H9 (cell line): ENCODE results near the gene NEURL3. TPM values are rescaled to one million over a fixed set of nuclear protein-coding genes. Genes with fewer than 3 reads are reported as not detected.
"Not testable (repeated sequence)": the region's sequence is repeated elsewhere in the genome, so short reads cannot be mapped to it uniquely, and the experiment has no call there.

ENCODE experiments used
- DNase-seq: peaks from one replicate; pipeline ENCODE4 v3.0.0-alpha.2; 2017
- H2AFZ ChIP-seq: one replicate; pipeline ENCODE4 v1.6.1; 2013; ENCODE audit warnings: mild to moderate bottlenecking, low read length, control low read depth, moderate library complexity
- H2AK5ac ChIP-seq: 2 replicates; pipeline ENCODE4 v1.6.1; 2013; ENCODE audit warnings: low read length, control low read depth, mixed read lengths; ENCODE audit not compliant: insufficient read length
- H2BK120ac ChIP-seq: one replicate; pipeline ENCODE4 v1.6.1; 2013; ENCODE audit warnings: low read depth, mild to moderate bottlenecking, low read length, control low read depth, inconsistent platforms; ENCODE audit not compliant: poor library complexity, severe bottlenecking
- H2BK12ac ChIP-seq: 2 replicates; pipeline ENCODE4 v1.6.1; 2013; ENCODE audit warnings: low read length, control low read depth, mixed read lengths, low read depth; ENCODE audit not compliant: insufficient read length
- H2BK15ac ChIP-seq: 2 replicates; pipeline ENCODE4 v1.6.1; 2013; ENCODE audit warnings: low read depth, low read length, control low read depth
- H2BK20ac ChIP-seq: one replicate; pipeline ENCODE4 v1.6.1; 2013; ENCODE audit warnings: low read depth, mild to moderate bottlenecking, low read length, control low read depth, inconsistent platforms; ENCODE audit not compliant: poor library complexity, severe bottlenecking
- H2BK5ac ChIP-seq: 2 replicates; pipeline ENCODE4 v1.6.1; 2013; ENCODE audit warnings: low read length, control low read depth, mixed read lengths; ENCODE audit not compliant: insufficient read length
- H3K14ac ChIP-seq: 2 replicates; pipeline ENCODE4 v1.6.1; 2013; ENCODE audit warnings: low read length, control low read depth; ENCODE audit not compliant: insufficient read depth
- H3K18ac ChIP-seq: 2 replicates; pipeline ENCODE4 v1.6.1; 2013; ENCODE audit warnings: low read depth, mild to moderate bottlenecking, mixed read lengths, low read length, control low read depth; ENCODE audit not compliant: insufficient read length
- H3K23ac ChIP-seq: 2 replicates; pipeline ENCODE4 v1.6.1; 2013; ENCODE audit warnings: low read length, control low read depth, mixed read lengths, low read depth; ENCODE audit not compliant: insufficient read length
- H3K23me2 ChIP-seq: 2 replicates; pipeline ENCODE4 v1.6.1; 2013; ENCODE audit warnings: low read depth, mild to moderate bottlenecking, mixed read lengths, low read length, control low read depth; ENCODE audit not compliant: insufficient read length, poor library complexity, severe bottlenecking
- H3K27ac ChIP-seq: 2 replicates; pipeline ENCODE4 v1.5.1; 2013; ENCODE audit warnings: low read length, control low read depth, mixed read lengths, low read depth; ENCODE audit not compliant: insufficient read length
- H3K27me3 ChIP-seq: 2 replicates; pipeline ENCODE4 v1.6.1; 2013; ENCODE audit warnings: low read length, control low read depth, inconsistent platforms; ENCODE audit not compliant: insufficient read depth
- H3K4ac ChIP-seq: 2 replicates; pipeline ENCODE4 v1.6.1; 2013; ENCODE audit warnings: low read depth, mild to moderate bottlenecking, control low read depth, inconsistent platforms, low read length, moderate library complexity
- H3K4me1 ChIP-seq: 2 replicates; pipeline ENCODE4 v1.6.1; 2013; ENCODE audit warnings: low read length, control low read depth, inconsistent platforms; ENCODE audit not compliant: insufficient read depth
- H3K4me2 ChIP-seq: 2 replicates; pipeline ENCODE4 v1.6.1; 2013; ENCODE audit warnings: low read length, control low read depth, mixed read lengths; ENCODE audit not compliant: insufficient read length, insufficient read depth
- H3K56ac ChIP-seq: 2 replicates; pipeline ENCODE4 v1.6.1; 2013; ENCODE audit warnings: low read depth, mild to moderate bottlenecking, mixed read lengths, low read length, control low read depth; ENCODE audit not compliant: insufficient read length
- H3K79me1 ChIP-seq: 2 replicates; pipeline ENCODE4 v1.6.1; 2013; ENCODE audit warnings: low read depth, mild to moderate bottlenecking, moderate library complexity, low read length, control low read depth, inconsistent platforms; ENCODE audit not compliant: insufficient read depth, poor library complexity, severe bottlenecking
- H3K79me2 ChIP-seq: 2 replicates; pipeline ENCODE4 v1.6.1; 2013; ENCODE audit warnings: low read length, control low read depth, inconsistent platforms; ENCODE audit not compliant: insufficient read depth
- H3K9ac ChIP-seq: 2 replicates; pipeline ENCODE4 v1.6.1; 2013; ENCODE audit warnings: low read length, control low read depth, mixed read lengths; ENCODE audit not compliant: insufficient read length; ENCODE audit errors: extremely low read depth
- H3K9me3 ChIP-seq: one replicate; pipeline ENCODE4 v1.6.1; 2013; ENCODE audit warnings: low read depth, low read length, inconsistent platforms; ENCODE audit not compliant: control insufficient read depth
- H3T11ph ChIP-seq: one replicate; pipeline ENCODE4 v1.6.1; 2013; ENCODE audit warnings: mild to moderate bottlenecking, low read length, control low read depth, inconsistent platforms
- H4K20me1 ChIP-seq: one replicate; pipeline ENCODE4 v1.6.1; 2013; ENCODE audit not compliant: control insufficient read depth, insufficient read length, insufficient read depth
- H4K5ac ChIP-seq: 2 replicates; pipeline ENCODE4 v1.6.1; 2013; ENCODE audit warnings: low read depth, mild to moderate bottlenecking, mixed read lengths, low read length, control low read depth; ENCODE audit not compliant: insufficient read length
- H4K8ac ChIP-seq: replicated peaks from 2 replicates; pipeline ENCODE4 v1.6.1; 2013; ENCODE audit warnings: low read length, control low read depth, mixed read lengths, low read depth; ENCODE audit not compliant: insufficient read length
- H4K91ac ChIP-seq: 2 replicates; pipeline ENCODE4 v1.6.1; 2013; ENCODE audit warnings: low read depth, mild to moderate bottlenecking, moderate library complexity, mixed read lengths, low read length, control low read depth; ENCODE audit not compliant: insufficient read length
- H3K27ac Mint-ChIP-seq, 3 experiments: 2 replicates in 2 of 3; 3 replicates in 1 of 3; pipeline ENCODE4 v1.8.0; 2020 to 2021; ENCODE audit warnings: mixed read lengths in 3 of 3, mild to moderate bottlenecking in 1 of 3, moderate library complexity in 1 of 3
- H3K27me3 Mint-ChIP-seq: 2 replicates; pipeline ENCODE4 v1.8.0; 2021; ENCODE audit warnings: low read depth, mild to moderate bottlenecking, moderate library complexity, mixed read lengths
- H3K36me3 Mint-ChIP-seq, 3 experiments: 2 replicates in 2 of 3; 3 replicates in 1 of 3; pipeline ENCODE4 v1.8.0; 2020 to 2021; ENCODE audit warnings: low read depth in 3 of 3, mixed read lengths in 3 of 3; ENCODE audit not compliant: insufficient read depth in 1 of 3
- H3K4me1 Mint-ChIP-seq, 2 experiments: 2 replicates each; pipeline ENCODE4 v1.8.0; 2020; ENCODE audit warnings: mixed read lengths in 2 of 2
- H3K4me3 Mint-ChIP-seq, 2 experiments: 2 replicates in 1 of 2; 3 replicates in 1 of 2; pipeline ENCODE4 v1.8.0; 2020 to 2021; ENCODE audit warnings: mild to moderate bottlenecking in 2 of 2, mixed read lengths in 2 of 2, moderate library complexity in 1 of 2
- H3K9me3 Mint-ChIP-seq, 2 experiments: 2 replicates in 1 of 2; 3 replicates in 1 of 2; pipeline ENCODE4 v1.8.0; 2020; ENCODE audit warnings: mild to moderate bottlenecking in 2 of 2, mixed read lengths in 2 of 2, moderate library complexity in 1 of 2
- CTCF ChIP-seq: fragments of 200-600 bp; sonication (generic); conservative IDR thresholded peaks from 3 replicates; pipeline ENCODE4 v1.8.0; 2021; ENCODE audit warnings: antibody characterized with exemption, mild to moderate bottlenecking
- WGBS: extraction: QIAGEN DNeasy Blood & Tissue Kit; methylation state at CpG from one replicate; pipeline ENCODE4 v1.1.7; 2013; ENCODE audit warnings: missing lambda C conversion rate, low lambda C conversion rate, mixed read lengths; ENCODE audit not compliant: insufficient read length; ENCODE audit errors: extremely low coverage; 5-methylcytosine and 5-hydroxymethylcytosine counted together
- total RNA-seq: library from RNA; stranded (reverse); gene quantifications from 2 replicates; pipeline ENCODE4 v1.2.1, GENCODE V29; 2021

NEURL3 gene
- total RNA-seq, 1 experiment from 2014 or later: not detected

GRCh38 chr2:96554293-96555145 is 49.4 kb upstream of the NEURL3 start:
- no peaks in the 10 kb centered on the region for H3K79me2 ChIP-seq

GRCh38 chr2:96553957-96554292 is 48.8 kb upstream of the NEURL3 start:
- not testable (repeated sequence) for H3K27me3 ChIP-seq, H2BK20ac ChIP-seq, H3K18ac ChIP-seq, H3K4me2 ChIP-seq, H3K4ac ChIP-seq, H3K56ac ChIP-seq, H2BK12ac ChIP-seq, H2BK120ac ChIP-seq, H4K5ac ChIP-seq, H3K27ac ChIP-seq, H2BK15ac ChIP-seq, H3K79me1 ChIP-seq, H3K14ac ChIP-seq, H3K27me3 Mint-ChIP-seq, H3K9me3 Mint-ChIP-seq, H3T11ph ChIP-seq, H3K23me2 ChIP-seq, DNase-seq, H2BK5ac ChIP-seq, H3K9ac ChIP-seq, H4K91ac ChIP-seq, H3K4me3 Mint-ChIP-seq, H2AFZ ChIP-seq, H3K79me2 ChIP-seq, H2AK5ac ChIP-seq, H3K36me3 Mint-ChIP-seq, H3K9me3 ChIP-seq, H3K4me1 ChIP-seq, H3K23ac ChIP-seq, H3K27ac Mint-ChIP-seq, H4K8ac ChIP-seq, H4K20me1 ChIP-seq
- WGBS: no CpG with 5 or more reads among the region's 9 CpGs
- peaks cover 16 to 22% of the 10 kb centered on the region in 2 experiments for H3K4me1 Mint-ChIP-seq

More at GRCh38 chr2:96554293-96555145, 49.4 kb upstream of the NEURL3 start:
- H3K9ac ChIP-seq: no peak overlapping the region
- no peak overlapping the region for H2AK5ac ChIP-seq
- Mint-ChIP-seq H3K4me1 (peaks cover 16 to 22% of the 10 kb centered on the region in 2 experiments), H3K27ac (peak overlapping the region in 2 of 3 experiments; percentile 52 to 70; a peak in 4 of 7 replicates), H3K36me3 (peaks cover 0 to 2% (median 0%) of the 10 kb centered on the region in 3 experiments; a peak in 3 of 7 replicates), H3K9me3 (no peaks in the 10 kb centered on the region; a peak in 1 of 5 replicates), H3K4me3 (no peak overlapping the region), H3K27me3 (peaks cover 2% of the 10 kb centered on the region)
- H3K14ac ChIP-seq: no peak overlapping the region
- H2AFZ ChIP-seq: no peak overlapping the region
- no peaks in the 10 kb centered on the region for H3K23me2 ChIP-seq
- H4K5ac ChIP-seq: no peak overlapping the region
- H2BK5ac ChIP-seq: no peak overlapping the region
- H3K23ac ChIP-seq: no peak overlapping the region
- H2BK12ac ChIP-seq: no peak overlapping the region
- no peak overlapping the region for H3K4me2 ChIP-seq
- no peaks in the 10 kb centered on the region for H3K27me3 ChIP-seq
- no peaks in the 10 kb centered on the region for H3K9me3 ChIP-seq
- no CpG with 5 or more reads among the region's 35 CpGs for WGBS
- TF ChIP-seq CTCF: peak; percentile 97
- H3K79me1 ChIP-seq: no peaks in the 10 kb centered on the region
- H2BK15ac ChIP-seq: no peak overlapping the region
- H2BK20ac ChIP-seq: no peak overlapping the region
- H4K8ac ChIP-seq: no peak overlapping the region
- H3K4me1 ChIP-seq: no peaks in the 10 kb centered on the region
- H4K20me1 ChIP-seq: no peaks in the 10 kb centered on the region
- DNase-seq: peak; percentile 84
- no peak overlapping the region for H3K4ac ChIP-seq
- no peak overlapping the region for H4K91ac ChIP-seq
- H3K56ac ChIP-seq: no peak overlapping the region
- H3K27ac ChIP-seq: no peak overlapping the region
- H2BK120ac ChIP-seq: no peak overlapping the region
- H3T11ph ChIP-seq: no peak overlapping the region
- no peak overlapping the region for H3K18ac ChIP-seq
